GM23338 (cell line): Measurements from ENCODE around the gene ZNF830. TPM values are rescaled to one million over a fixed set of nuclear protein-coding genes. Genes with fewer than 3 reads are reported as not detected.

Experiments
- ATAC-seq: fragments of 200-7000 bp; cut with Tn5 transposase; 3 replicates; pipeline ENCODE4 v1.9.1; 2020
- DNase-seq: peaks from one replicate; pipeline ENCODE4 v3.0.0-alpha.2; 2015; ENCODE audit warnings: low spot score
- H2AFZ ChIP-seq: fragments of 200-600 bp; sonication (generic); 2 replicates; pipeline ENCODE4 v1.8.0; 2016; ENCODE audit warnings: antibody characterized with exemption, mild to moderate bottlenecking, moderate library complexity
- H3F3A ChIP-seq: fragments of 200-600 bp; sonication (generic); replicated peaks from 2 replicates; pipeline ENCODE4 v1.8.0; 2017; ENCODE audit warnings: antibody characterized with exemption, mixed run types, low read depth
- H3K27ac ChIP-seq: fragments of 200-600 bp; sonication (generic); 2 replicates; pipeline ENCODE4 v1.6.1; 2016; ENCODE audit warnings: low read depth
- H3K27me3 ChIP-seq: fragments of 200-600 bp; sonication (generic); 2 replicates; pipeline ENCODE4 v1.8.0; 2016; ENCODE audit warnings: mild to moderate bottlenecking, mixed run types, moderate library complexity; ENCODE audit not compliant: insufficient read depth
- H3K36me3 ChIP-seq: fragments of 200-600 bp; sonication (generic); 2 replicates; pipeline ENCODE4 v1.8.0; 2016; ENCODE audit warnings: mild to moderate bottlenecking; ENCODE audit not compliant: insufficient read depth
- H3K4me1 ChIP-seq: fragments of 200-600 bp; sonication (generic); 2 replicates; pipeline ENCODE4 v1.8.0; 2016; ENCODE audit warnings: mild to moderate bottlenecking, moderate library complexity; ENCODE audit not compliant: insufficient read depth
- H3K4me2 ChIP-seq: fragments of 200-600 bp; sonication (generic); 2 replicates; pipeline ENCODE4 v1.7.1; 2017; ENCODE audit warnings: mixed run types
- H3K4me3 ChIP-seq: fragments of 200-600 bp; sonication (generic); 2 replicates; pipeline ENCODE4 v1.6.1; 2016; ENCODE audit warnings: mixed run types
- H3K79me2 ChIP-seq: fragments of 200-600 bp; sonication (generic); replicated peaks from 2 replicates; pipeline ENCODE4 v1.8.0; 2017; ENCODE audit warnings: mild to moderate bottlenecking; ENCODE audit not compliant: insufficient read depth
- H3K9me2 ChIP-seq: fragments of 200-600 bp; sonication (generic); 2 replicates; pipeline ENCODE4 v1.8.0; 2017; ENCODE audit not compliant: insufficient read depth
- H4K20me1 ChIP-seq: fragments of 200-600 bp; sonication (generic); replicated peaks from 2 replicates; pipeline ENCODE4 v1.8.0; 2017; ENCODE audit warnings: mild to moderate bottlenecking; ENCODE audit not compliant: insufficient read depth
- H3K27ac Mint-ChIP-seq: 2 replicates; pipeline ENCODE4 v1.8.0; 2020; ENCODE audit warnings: inconsistent platforms, mild to moderate bottlenecking, moderate library complexity, mixed read lengths
- H3K27me3 Mint-ChIP-seq: 3 replicates; pipeline ENCODE4 v1.8.0; 2022; ENCODE audit warnings: low read depth, mild to moderate bottlenecking, moderate library complexity, mixed read lengths, inconsistent platforms; ENCODE audit not compliant: insufficient read depth, poor library complexity
- H3K36me3 Mint-ChIP-seq: 3 replicates; pipeline ENCODE4 v1.8.0; 2021; ENCODE audit warnings: low read depth, mild to moderate bottlenecking, inconsistent platforms, moderate library complexity, mixed read lengths
- H3K4me1 Mint-ChIP-seq: 3 replicates; pipeline ENCODE4 v1.8.0; 2020; ENCODE audit warnings: mild to moderate bottlenecking, inconsistent platforms, mixed read lengths
- H3K4me3 Mint-ChIP-seq: 3 replicates; pipeline ENCODE4 v1.8.0; 2021; ENCODE audit warnings: moderate library complexity, mild to moderate bottlenecking, inconsistent platforms, mixed read lengths
- H3K9me3 Mint-ChIP-seq: 3 replicates; pipeline ENCODE4 v1.8.0; 2020; ENCODE audit warnings: moderate library complexity, mild to moderate bottlenecking, inconsistent platforms, mixed read lengths
- CREB1 ChIP-seq: fragments of 250-450 bp; sonication (Bioruptor Pico); IDR thresholded peaks from 2 replicates; pipeline ENCODE4 v1.5.0; 2020; ENCODE audit warnings: low read depth, mild to moderate bottlenecking, moderate library complexity
- EZH2 ChIP-seq: fragments of 200-600 bp; sonication (generic); IDR thresholded peaks from one replicate; pipeline ENCODE4 v1.8.0; 2017; ENCODE audit warnings: antibody characterized with exemption, mild to moderate bottlenecking, low read depth; ENCODE audit not compliant: unreplicated experiment
- EZH2phosphoT487 ChIP-seq: fragments of 200-600 bp; sonication (generic); IDR thresholded peaks from one replicate; pipeline ENCODE4 v1.8.1; 2018; ENCODE audit warnings: antibody characterized with exemption; ENCODE audit not compliant: unreplicated experiment
- JUNB ChIP-seq: IDR thresholded peaks from one replicate; pipeline ENCODE4 v1.6.1; 2016; ENCODE audit warnings: antibody characterized with exemption; ENCODE audit not compliant: unreplicated experiment
- NANOG ChIP-seq: IDR thresholded peaks from 2 replicates; pipeline ENCODE4 v1.6.1; 2016; ENCODE audit warnings: antibody characterized with exemption, borderline replicate concordance
- POLR2AphosphoS5 ChIP-seq: IDR thresholded peaks from 2 replicates; pipeline ENCODE4 v1.6.1; 2016; ENCODE audit warnings: antibody characterized with exemption, low read depth
- STAT1 ChIP-seq: IDR thresholded peaks from one replicate; pipeline ENCODE4 v1.6.1; 2016; ENCODE audit warnings: antibody characterized with exemption; ENCODE audit not compliant: unreplicated experiment
- ZNF114 ChIP-seq: fragments of 250-450 bp; sonication (Bioruptor Pico); IDR thresholded peaks from 2 replicates; pipeline ENCODE4 v1.5.0; 2020; ENCODE audit warnings: mild to moderate bottlenecking, moderate library complexity
- ZNF331 ChIP-seq: fragments of 250-450 bp; sonication (Bioruptor Pico); IDR thresholded peaks from 2 replicates; pipeline ENCODE4 v1.5.0; 2020; ENCODE audit warnings: low read depth, mild to moderate bottlenecking, moderate library complexity
- polyA plus RNA-seq: library from polyadenylated mRNA; unstranded; fragments of >200 nt; fragmentation: Nextera tagmentation; extraction: Ambion mirVana; gene quantifications from 2 replicates; pipeline ENCODE4 v1.2.1, GENCODE V29; 2016
- total RNA-seq: library from RNA; depleted of rRNA; stranded (reverse); fragments of >200 nt; shearing (Covaris generic); gene quantifications from 2 replicates; pipeline ENCODE4 v1.2.3, GENCODE V29; 2014
- TF ChIP-seq, protein P1 (sequence below), 2 experiments: fragments of 200-600 bp in 1 of 2; sonication (generic) in 1 of 2; conservative IDR thresholded peaks; 2 replicates each; pipeline versions ENCODE4 v1.5.1 to v1.6.1; 2016 to 2017; ENCODE audit warnings: antibody characterized with exemption in 2 of 2, low read depth in 2 of 2, mild to moderate bottlenecking in 2 of 2, moderate library complexity in 1 of 2
- TF ChIP-seq, protein P2 (sequence below): IDR thresholded peaks from one replicate; pipeline ENCODE4 v1.6.1; 2018; ENCODE audit warnings: antibody characterized with exemption; ENCODE audit not compliant: unreplicated experiment
- TF ChIP-seq, protein P3 (sequence below): IDR thresholded peaks from 2 replicates; pipeline ENCODE4 v1.6.1; 2016; ENCODE audit warnings: antibody characterized with exemption
- TF ChIP-seq, protein P4 (sequence below): fragments of 250-450 bp; sonication (Bioruptor Pico); IDR thresholded peaks from 2 replicates; pipeline ENCODE4 v1.5.0; 2020; ENCODE audit warnings: mild to moderate bottlenecking, moderate library complexity

The ZNF830 gene
- total and polyA plus RNA-seq, 2 experiments from 2014 or later: 12.8 to 22.3 TPM

DNA sequence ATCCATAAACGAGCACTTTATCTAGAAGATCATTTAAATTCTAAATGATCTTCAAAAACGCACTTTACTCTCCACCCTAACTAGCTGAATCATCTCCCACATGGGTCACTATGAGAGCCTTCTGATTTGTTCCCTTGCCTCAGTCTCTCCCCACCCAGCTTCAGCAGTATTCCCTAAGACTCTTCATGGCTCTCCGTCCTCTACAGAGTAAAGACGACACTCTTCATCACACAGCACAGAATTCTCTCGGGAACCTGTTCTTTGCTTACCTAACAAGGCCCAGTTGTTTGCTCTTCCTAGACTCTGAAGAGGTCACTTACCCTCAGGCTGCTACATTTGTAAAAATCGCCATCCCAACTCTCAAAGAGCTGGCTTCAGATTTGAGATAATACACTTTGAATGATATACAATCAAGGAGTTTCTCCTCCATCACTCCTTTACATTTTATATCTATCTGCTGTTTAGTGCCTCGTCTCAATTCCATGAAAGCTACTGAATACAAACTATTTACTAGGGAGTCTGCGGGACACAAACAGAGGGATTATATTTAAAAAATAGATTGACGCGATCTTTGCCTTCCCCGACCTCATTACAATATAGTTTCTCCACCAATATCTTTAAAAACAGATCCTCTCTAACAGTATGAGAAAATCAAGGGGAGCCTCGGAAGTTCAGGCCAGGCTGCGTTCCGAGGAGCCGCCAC, 18.5 kb downstream of the ZNF830 start:
- Histone ChIP-seq H3K27ac (peak overlapping the region; percentile 48), H3F3A (no peaks in the 10 kb centered on the region)
- no peaks in the 10 kb centered on the region for H3K9me3 Mint-ChIP-seq

More for the DNA sequence above, 18.5 kb downstream of the ZNF830 start:
- H2AFZ ChIP-seq: peak overlapping the region; percentile 12; the same call in 1 of the 2 replicates
- ATAC-seq: peak; percentile 10
- no peaks in the 10 kb centered on the region for H3K9me2 ChIP-seq
- peaks cover 38% of the 10 kb centered on the region for H3K79me2 ChIP-seq
- H3K27ac Mint-ChIP-seq: peak overlapping the region; percentile 97
- peaks cover 22% of the 10 kb centered on the region for H3K4me1 Mint-ChIP-seq
- peak overlapping the region; percentile 66 for H3K4me3 ChIP-seq
- H4K20me1 ChIP-seq: peaks cover 3% of the 10 kb centered on the region; the same call in 1 of the 2 replicates
- DNase-seq: peak; percentile 33
- H3K27me3 Mint-ChIP-seq: peaks cover 11% of the 10 kb centered on the region
- peak overlapping the region; percentile 85 for H3K4me2 ChIP-seq
- H3K4me1 ChIP-seq: peaks cover 11% of the 10 kb centered on the region; the same call in 1 of the 2 replicates
- H3K36me3 ChIP-seq: peaks cover 1% of the 10 kb centered on the region; the same call in 1 of the 2 replicates
- TF ChIP-seq, protein P1, sequence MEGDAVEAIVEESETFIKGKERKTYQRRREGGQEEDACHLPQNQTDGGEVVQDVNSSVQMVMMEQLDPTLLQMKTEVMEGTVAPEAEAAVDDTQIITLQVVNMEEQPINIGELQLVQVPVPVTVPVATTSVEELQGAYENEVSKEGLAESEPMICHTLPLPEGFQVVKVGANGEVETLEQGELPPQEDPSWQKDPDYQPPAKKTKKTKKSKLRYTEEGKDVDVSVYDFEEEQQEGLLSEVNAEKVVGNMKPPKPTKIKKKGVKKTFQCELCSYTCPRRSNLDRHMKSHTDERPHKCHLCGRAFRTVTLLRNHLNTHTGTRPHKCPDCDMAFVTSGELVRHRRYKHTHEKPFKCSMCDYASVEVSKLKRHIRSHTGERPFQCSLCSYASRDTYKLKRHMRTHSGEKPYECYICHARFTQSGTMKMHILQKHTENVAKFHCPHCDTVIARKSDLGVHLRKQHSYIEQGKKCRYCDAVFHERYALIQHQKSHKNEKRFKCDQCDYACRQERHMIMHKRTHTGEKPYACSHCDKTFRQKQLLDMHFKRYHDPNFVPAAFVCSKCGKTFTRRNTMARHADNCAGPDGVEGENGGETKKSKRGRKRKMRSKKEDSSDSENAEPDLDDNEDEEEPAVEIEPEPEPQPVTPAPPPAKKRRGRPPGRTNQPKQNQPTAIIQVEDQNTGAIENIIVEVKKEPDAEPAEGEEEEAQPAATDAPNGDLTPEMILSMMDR (conservative IDR thresholded peaks at IDR 0.05; ENCODE audit: low read depth in 2 of 2): no peak
- no peak for TF ChIP-seq ZNF331 (CRISPR knock-in tag)
- TF ChIP-seq EZH2phosphoT487: no peak
- TF ChIP-seq, protein P2, sequence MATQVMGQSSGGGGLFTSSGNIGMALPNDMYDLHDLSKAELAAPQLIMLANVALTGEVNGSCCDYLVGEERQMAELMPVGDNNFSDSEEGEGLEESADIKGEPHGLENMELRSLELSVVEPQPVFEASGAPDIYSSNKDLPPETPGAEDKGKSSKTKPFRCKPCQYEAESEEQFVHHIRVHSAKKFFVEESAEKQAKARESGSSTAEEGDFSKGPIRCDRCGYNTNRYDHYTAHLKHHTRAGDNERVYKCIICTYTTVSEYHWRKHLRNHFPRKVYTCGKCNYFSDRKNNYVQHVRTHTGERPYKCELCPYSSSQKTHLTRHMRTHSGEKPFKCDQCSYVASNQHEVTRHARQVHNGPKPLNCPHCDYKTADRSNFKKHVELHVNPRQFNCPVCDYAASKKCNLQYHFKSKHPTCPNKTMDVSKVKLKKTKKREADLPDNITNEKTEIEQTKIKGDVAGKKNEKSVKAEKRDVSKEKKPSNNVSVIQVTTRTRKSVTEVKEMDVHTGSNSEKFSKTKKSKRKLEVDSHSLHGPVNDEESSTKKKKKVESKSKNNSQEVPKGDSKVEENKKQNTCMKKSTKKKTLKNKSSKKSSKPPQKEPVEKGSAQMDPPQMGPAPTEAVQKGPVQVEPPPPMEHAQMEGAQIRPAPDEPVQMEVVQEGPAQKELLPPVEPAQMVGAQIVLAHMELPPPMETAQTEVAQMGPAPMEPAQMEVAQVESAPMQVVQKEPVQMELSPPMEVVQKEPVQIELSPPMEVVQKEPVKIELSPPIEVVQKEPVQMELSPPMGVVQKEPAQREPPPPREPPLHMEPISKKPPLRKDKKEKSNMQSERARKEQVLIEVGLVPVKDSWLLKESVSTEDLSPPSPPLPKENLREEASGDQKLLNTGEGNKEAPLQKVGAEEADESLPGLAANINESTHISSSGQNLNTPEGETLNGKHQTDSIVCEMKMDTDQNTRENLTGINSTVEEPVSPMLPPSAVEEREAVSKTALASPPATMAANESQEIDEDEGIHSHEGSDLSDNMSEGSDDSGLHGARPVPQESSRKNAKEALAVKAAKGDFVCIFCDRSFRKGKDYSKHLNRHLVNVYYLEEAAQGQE: no peak
- no peak for TF ChIP-seq ZNF114 (CRISPR knock-in tag)
- no peak for TF ChIP-seq CREB1 (CRISPR knock-in tag)
- TF ChIP-seq NANOG: no peak
- TF ChIP-seq STAT1: no peak
- TF ChIP-seq, protein P3, sequence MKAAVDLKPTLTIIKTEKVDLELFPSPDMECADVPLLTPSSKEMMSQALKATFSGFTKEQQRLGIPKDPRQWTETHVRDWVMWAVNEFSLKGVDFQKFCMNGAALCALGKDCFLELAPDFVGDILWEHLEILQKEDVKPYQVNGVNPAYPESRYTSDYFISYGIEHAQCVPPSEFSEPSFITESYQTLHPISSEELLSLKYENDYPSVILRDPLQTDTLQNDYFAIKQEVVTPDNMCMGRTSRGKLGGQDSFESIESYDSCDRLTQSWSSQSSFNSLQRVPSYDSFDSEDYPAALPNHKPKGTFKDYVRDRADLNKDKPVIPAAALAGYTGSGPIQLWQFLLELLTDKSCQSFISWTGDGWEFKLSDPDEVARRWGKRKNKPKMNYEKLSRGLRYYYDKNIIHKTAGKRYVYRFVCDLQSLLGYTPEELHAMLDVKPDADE: no peak
- TF ChIP-seq, protein P4, sequence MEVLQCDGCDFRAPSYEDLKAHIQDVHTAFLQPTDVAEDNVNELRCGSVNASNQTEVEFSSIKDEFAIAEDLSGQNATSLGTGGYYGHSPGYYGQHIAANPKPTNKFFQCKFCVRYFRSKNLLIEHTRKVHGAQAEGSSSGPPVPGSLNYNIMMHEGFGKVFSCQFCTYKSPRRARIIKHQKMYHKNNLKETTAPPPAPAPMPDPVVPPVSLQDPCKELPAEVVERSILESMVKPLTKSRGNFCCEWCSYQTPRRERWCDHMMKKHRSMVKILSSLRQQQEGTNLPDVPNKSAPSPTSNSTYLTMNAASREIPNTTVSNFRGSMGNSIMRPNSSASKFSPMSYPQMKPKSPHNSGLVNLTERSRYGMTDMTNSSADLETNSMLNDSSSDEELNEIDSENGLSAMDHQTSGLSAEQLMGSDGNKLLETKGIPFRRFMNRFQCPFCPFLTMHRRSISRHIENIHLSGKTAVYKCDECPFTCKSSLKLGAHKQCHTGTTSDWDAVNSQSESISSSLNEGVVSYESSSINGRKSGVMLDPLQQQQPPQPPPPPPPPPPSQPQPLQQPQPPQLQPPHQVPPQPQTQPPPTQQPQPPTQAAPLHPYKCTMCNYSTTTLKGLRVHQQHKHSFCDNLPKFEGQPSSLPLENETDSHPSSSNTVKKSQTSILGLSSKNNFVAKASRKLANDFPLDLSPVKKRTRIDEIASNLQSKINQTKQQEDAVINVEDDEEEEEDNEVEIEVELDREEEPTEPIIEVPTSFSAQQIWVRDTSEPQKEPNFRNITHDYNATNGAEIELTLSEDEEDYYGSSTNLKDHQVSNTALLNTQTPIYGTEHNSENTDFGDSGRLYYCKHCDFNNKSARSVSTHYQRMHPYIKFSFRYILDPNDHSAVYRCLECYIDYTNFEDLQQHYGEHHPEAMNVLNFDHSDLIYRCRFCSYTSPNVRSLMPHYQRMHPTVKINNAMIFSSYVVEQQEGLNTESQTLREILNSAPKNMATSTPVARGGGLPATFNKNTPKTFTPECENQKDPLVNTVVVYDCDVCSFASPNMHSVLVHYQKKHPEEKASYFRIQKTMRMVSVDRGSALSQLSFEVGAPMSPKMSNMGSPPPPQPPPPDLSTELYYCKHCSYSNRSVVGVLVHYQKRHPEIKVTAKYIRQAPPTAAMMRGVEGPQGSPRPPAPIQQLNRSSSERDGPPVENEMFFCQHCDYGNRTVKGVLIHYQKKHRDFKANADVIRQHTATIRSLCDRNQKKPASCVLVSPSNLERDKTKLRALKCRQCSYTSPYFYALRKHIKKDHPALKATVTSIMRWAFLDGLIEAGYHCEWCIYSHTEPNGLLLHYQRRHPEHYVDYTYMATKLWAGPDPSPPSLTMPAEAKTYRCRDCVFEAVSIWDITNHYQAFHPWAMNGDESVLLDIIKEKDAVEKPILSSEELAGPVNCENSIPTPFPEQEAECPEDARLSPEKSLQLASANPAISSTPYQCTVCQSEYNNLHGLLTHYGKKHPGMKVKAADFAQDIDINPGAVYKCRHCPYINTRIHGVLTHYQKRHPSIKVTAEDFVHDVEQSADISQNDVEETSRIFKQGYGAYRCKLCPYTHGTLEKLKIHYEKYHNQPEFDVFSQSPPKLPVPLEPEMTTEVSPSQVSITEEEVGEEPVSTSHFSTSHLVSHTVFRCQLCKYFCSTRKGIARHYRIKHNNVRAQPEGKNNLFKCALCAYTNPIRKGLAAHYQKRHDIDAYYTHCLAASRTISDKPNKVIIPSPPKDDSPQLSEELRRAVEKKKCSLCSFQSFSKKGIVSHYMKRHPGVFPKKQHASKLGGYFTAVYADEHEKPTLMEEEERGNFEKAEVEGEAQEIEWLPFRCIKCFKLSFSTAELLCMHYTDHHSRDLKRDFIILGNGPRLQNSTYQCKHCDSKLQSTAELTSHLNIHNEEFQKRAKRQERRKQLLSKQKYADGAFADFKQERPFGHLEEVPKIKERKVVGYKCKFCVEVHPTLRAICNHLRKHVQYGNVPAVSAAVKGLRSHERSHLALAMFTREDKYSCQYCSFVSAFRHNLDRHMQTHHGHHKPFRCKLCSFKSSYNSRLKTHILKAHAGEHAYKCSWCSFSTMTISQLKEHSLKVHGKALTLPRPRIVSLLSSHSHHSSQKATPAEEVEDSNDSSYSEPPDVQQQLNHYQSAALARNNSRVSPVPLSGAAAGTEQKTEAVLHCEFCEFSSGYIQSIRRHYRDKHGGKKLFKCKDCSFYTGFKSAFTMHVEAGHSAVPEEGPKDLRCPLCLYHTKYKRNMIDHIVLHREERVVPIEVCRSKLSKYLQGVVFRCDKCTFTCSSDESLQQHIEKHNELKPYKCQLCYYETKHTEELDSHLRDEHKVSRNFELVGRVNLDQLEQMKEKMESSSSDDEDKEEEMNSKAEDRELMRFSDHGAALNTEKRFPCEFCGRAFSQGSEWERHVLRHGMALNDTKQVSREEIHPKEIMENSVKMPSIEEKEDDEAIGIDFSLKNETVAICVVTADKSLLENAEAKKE: no peak
- no peak for TF ChIP-seq JUNB
- no peak for TF ChIP-seq EZH2
- TF ChIP-seq POLR2AphosphoS5: no peak
- H3K36me3 Mint-ChIP-seq: peaks cover 24% of the 10 kb centered on the region
- H3K4me3 Mint-ChIP-seq: peak overlapping the region; percentile 92
- H3K27me3 ChIP-seq: no peaks in the 10 kb centered on the region
